NCI-H524 (cell line): ENCODE measurements around the gene ATP5F1E.
"Not testable (repeated sequence)": the region's sequence is repeated elsewhere in the genome, so short reads cannot be mapped to it uniquely, and the experiment has no call there.

ENCODE experiments used
- DNase-seq, 2 experiments: peaks; one replicate each; lab custom pipeline; 2025; lab: John Stamatoyannopoulos, UW

ATP5F1E gene

DNA sequence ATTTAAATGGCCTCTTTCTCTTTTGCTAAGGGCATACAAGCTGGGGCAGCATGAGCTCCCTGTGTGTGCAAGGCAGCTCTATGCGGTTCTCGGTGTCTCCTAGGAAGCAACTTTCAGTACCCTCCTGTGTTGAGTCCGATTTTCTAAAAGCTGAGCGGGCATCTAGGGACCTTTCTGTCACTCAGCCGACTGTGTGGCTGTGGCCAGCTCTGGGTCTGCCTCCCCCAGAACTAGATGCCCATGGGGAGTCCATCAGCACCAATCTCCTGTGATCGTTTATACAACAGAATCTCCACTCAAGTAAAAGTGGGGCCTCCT is 43.6 kb downstream of the ATP5F1E start:
- DNase-seq: no peak

GRCh38 chr20:58987790-58988564 is 44.2 kb downstream of the ATP5F1E start:
- no peak for DNase-seq

DNA sequence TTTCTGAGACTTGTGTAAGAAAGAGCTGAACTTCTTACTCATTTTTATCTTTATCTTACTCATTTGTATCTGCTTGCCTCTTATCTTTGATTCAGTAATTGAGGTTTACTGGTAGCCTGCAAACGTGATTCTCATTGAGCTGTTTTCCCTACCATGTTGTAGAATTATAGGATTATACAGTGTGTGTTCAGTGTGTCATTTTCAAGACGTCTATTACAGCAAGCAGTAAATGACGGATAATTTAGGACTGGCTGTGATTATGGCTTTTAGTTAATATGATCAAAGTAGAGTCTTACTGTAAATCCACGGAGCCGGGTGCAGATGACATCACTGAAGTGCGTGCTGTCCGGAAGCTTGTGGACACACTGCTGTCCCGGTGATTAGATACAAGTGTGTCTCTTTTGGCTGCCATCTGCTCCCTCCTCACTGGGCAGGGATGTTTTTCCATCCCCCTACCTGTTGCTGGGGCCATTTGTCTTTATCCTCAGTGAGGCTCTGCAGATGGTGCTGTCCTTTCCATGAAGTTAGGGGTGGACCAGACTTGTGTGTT is 45.1 kb downstream of the ATP5F1E start:
- peak; percentile 91 to 94 for DNase-seq

GRCh38 chr20:58986286-58986967 is 45.7 kb downstream of the ATP5F1E start:
- no peak for DNase-seq

GRCh38 chr20:58985656-58986055 is 46.5 kb downstream of the ATP5F1E start:
- no peak for DNase-seq

DNA sequence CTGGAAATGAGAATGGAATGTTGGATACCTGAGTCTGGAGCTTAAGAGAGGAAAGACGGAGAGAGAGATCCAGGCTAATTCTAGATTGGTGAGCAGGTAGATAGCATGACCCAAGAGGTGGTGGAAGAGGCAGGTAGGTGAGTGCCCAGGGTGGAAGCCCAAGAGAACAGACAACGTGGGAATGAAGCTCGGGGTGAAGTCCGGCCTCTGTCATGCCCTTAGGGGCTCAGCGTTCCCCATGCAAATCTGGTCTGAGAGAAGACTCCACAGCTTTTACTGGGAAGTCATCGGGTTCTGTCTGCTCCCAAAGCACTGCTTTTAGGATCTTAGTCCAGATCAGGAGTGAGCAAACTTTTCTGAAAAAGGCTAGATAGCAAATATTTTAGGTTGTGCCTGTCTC is 47.4 kb downstream of the ATP5F1E start:
- DNase-seq: no peak

GRCh38 chr20:58983115-58983468 is 49.0 kb downstream of the ATP5F1E start:
- DNase-seq: not testable (repeated sequence)

DNA sequence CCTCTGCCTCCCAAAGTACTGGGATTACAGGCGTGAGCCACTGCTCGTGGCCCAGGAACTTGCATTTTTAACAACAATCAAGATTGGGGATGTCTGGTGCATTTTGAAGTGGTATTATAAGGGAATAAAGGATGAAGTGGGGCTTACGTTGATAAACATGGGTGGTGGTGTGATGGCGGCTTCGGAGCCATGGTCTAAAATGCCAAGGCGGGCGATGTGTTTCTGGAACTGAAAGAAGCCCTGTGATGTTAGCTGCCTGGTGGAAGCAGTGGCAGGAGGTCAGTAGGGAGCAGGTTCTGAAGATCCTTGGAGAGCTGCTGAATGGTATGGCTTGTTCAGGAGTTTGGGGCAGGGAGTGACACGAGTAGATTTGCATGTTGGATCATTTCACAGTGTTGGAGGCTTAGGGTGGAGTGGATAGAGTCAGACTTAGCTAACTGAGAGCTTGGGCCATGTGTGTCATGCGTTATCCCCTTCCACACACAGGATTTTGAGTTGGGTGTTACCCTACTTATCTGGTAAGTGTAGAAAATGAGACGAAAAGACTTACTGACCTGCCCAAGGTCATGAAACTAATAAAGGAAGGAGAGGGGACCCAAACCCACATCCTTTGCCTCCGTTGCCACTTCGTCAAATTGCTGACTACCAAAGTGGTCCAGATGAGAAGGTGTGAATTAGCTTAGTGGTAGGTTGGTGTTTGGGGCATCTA is 49.6 kb downstream of the ATP5F1E start:
- no peak for DNase-seq

GRCh38 chr20:58981628-58982364 is 50.3 kb downstream of the ATP5F1E start:
- DNase-seq: peak in 1 of 2 experiments; percentile 14

DNA sequence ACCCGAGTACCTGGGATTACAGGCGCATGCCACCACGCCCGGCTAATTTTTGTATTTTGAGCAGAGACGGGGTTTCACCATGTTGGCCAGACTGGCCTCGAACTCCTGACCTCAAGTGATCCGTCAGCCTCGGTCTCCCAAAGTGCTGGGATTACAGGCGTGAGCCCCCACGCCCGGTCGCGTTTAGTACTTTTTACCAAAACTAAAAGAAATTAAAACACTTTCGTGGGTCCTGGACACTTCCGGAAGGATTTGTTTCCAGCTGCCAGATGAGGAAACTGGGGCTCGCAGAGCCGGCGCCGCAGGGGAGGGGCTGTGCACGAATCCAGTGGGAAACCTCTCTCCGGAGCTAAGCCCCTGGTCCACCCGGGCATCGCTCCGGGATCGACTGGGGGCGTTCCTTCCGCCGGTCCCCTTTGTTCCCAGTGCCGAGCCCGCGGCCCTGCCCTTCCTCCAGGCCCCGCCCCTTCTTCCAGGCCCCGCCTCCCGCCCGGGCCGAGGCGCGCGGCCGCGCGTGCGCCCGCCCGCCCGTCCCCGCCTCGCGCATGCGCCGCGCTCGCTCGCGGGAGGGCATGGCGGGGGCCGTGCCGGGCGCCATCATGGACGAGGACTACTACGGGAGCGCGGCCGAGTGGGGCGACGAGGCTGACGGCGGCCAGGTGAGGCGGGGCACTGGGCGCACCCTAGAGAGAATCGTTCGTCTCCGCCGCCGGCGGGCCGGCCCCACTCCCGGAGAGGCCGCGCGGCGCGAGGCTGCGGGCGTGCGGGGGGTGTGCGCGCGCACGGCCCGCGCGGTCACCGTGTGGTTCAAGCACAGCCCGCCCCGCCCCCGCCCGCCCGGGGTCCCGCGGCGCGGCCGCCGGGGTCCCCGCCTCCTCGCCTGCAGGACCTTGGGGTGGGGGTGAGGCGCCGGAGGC is 51.2 kb downstream of the ATP5F1E start, which contains the start of gene NELFCD:
NELFCD (plus strand) TSS at position 546 of the 917 bp plus-strand sequence; CDS start at position 600, 54 bp downstream.
- peak; percentile 80 to 84 for DNase-seq

- DNase-seq: no peak
Observed at GRCh38 chr20:58978351-58979190, 53.6 kb downstream of the ATP5F1E start.

- no peak for DNase-seq
Observed at GRCh38 chr20:58976061-58976730, 55.9 kb downstream of the ATP5F1E start.
